Astrocyte (in vitro differentiated cells and primary cell): ENCODE results near the gene SMAD7. TPM values are rescaled to one million over a fixed set of nuclear protein-coding genes. Genes with fewer than 3 reads are reported as not detected.

Experiments used
- DNase-seq: peaks from one replicate; pipeline ENCODE4 v3.0.0-alpha.2; 2010; ENCODE audit warnings: low read depth
- FAIRE-seq: peaks from 2 replicates; lab custom pipeline; 2011; peaks lifted over from hg19 to GRCh38; lab: Jason Lieb, UNC
- H2AFZ ChIP-seq: 2 replicates; pipeline ENCODE4 v1.6.0; 2012; ENCODE audit warnings: low read depth, low read length, inconsistent platforms
- H3K27ac ChIP-seq: 2 replicates; pipeline ENCODE4 v1.5.1; 2011; ENCODE audit warnings: low read depth, low read length, inconsistent platforms
- H3K27me3 ChIP-seq: 2 replicates; pipeline ENCODE4 v1.6.0; 2011; ENCODE audit warnings: low read length, inconsistent platforms; ENCODE audit not compliant: insufficient read depth
- H3K36me3 ChIP-seq: 2 replicates; pipeline ENCODE4 v1.5.1; 2011; ENCODE audit warnings: low read length, inconsistent platforms; ENCODE audit not compliant: insufficient read depth
- H3K4me1 ChIP-seq: 2 replicates; pipeline ENCODE4 v1.5.1; 2011; ENCODE audit warnings: low read length, inconsistent platforms; ENCODE audit not compliant: insufficient read depth
- H3K4me2 ChIP-seq: 2 replicates; pipeline ENCODE4 v1.6.0; 2012; ENCODE audit warnings: low read length, inconsistent platforms
- H3K4me3 ChIP-seq: 2 replicates; pipeline ENCODE4 v1.5.1; 2011; ENCODE audit warnings: low read depth, mild to moderate bottlenecking, low read length, inconsistent platforms; ENCODE audit not compliant: insufficient read depth
- H3K79me2 ChIP-seq: 2 replicates; pipeline ENCODE4 v1.6.0; 2012; ENCODE audit warnings: mild to moderate bottlenecking, low read length, inconsistent platforms; ENCODE audit not compliant: insufficient read depth
- H3K9ac ChIP-seq: 2 replicates; pipeline ENCODE4 v1.6.0; 2012; ENCODE audit warnings: mild to moderate bottlenecking, low read length, inconsistent platforms
- H3K9me3 ChIP-seq: 2 replicates; pipeline ENCODE4 v1.5.1; 2012; ENCODE audit warnings: low read depth, mild to moderate bottlenecking, low read length, inconsistent platforms; ENCODE audit not compliant: insufficient read depth
- H4K20me1 ChIP-seq: 2 replicates; pipeline ENCODE4 v1.6.0; 2012; ENCODE audit warnings: low read length, inconsistent platforms; ENCODE audit not compliant: insufficient read depth
- H3K27ac Mint-ChIP-seq: one replicate; pipeline ENCODE4 v1.8.0; 2021; ENCODE audit warnings: mild to moderate bottlenecking, mixed read lengths; ENCODE audit not compliant: unreplicated experiment
- H3K27me3 Mint-ChIP-seq: one replicate; pipeline ENCODE4 v1.8.0; 2021; ENCODE audit warnings: low read depth, mixed read lengths; ENCODE audit not compliant: unreplicated experiment
- H3K36me3 Mint-ChIP-seq: one replicate; pipeline ENCODE4 v1.8.0; 2021; ENCODE audit warnings: low read depth, mixed read lengths; ENCODE audit not compliant: unreplicated experiment
- H3K4me1 Mint-ChIP-seq: one replicate; pipeline ENCODE4 v1.8.0; 2021; ENCODE audit warnings: low read depth, mixed read lengths; ENCODE audit not compliant: unreplicated experiment
- H3K4me3 Mint-ChIP-seq: one replicate; pipeline ENCODE4 v1.8.0; 2021; ENCODE audit warnings: mild to moderate bottlenecking, moderate library complexity, mixed read lengths; ENCODE audit not compliant: unreplicated experiment
- H3K9me3 Mint-ChIP-seq: one replicate; pipeline ENCODE4 v1.8.0; 2021; ENCODE audit warnings: mild to moderate bottlenecking, mixed read lengths; ENCODE audit not compliant: unreplicated experiment
- EZH2 ChIP-seq: IDR thresholded peaks from 2 replicates; pipeline ENCODE4 v1.6.1; 2012; ENCODE audit warnings: mild to moderate bottlenecking, low read length, inconsistent platforms; ENCODE audit not compliant: insufficient read depth
- total RNA-seq: library from RNA; stranded (reverse); gene quantifications from 2 replicates; pipeline ENCODE4 v1.2.1, GENCODE V29; 2021
- TF ChIP-seq, protein P1 (sequence below): IDR thresholded peaks from 2 replicates; pipeline ENCODE4 v1.5.1; 2011; ENCODE audit warnings: low read depth, mild to moderate bottlenecking, inconsistent platforms, low read length, moderate library complexity; ENCODE audit not compliant: insufficient read depth

SMAD7 gene
- total RNA-seq, 1 donor from 2014 or later, result 62.9 TPM

GRCh38 chr18:48994926-48995835 lies 44.4 kb upstream of the SMAD7 start:
- Histone ChIP-seq H4K20me1 (no peaks in the 10 kb centered on the region), H3K27me3 (no peaks in the 10 kb centered on the region), H3K4me1 (peaks cover 64% of the 10 kb centered on the region), H3K9me3 (no peaks in the 10 kb centered on the region), H2AFZ (no peak overlapping the region), H3K4me3 (no peak overlapping the region), H3K79me2 (no peaks in the 10 kb centered on the region), H3K4me2 (no peak overlapping the region), H3K27ac (no peak overlapping the region), H3K36me3 (no peaks in the 10 kb centered on the region), H3K9ac (peak overlapping the region; percentile 68)
- H3K9me3 Mint-ChIP-seq, result no peaks in the 10 kb centered on the region
- TF ChIP-seq, protein P1, sequence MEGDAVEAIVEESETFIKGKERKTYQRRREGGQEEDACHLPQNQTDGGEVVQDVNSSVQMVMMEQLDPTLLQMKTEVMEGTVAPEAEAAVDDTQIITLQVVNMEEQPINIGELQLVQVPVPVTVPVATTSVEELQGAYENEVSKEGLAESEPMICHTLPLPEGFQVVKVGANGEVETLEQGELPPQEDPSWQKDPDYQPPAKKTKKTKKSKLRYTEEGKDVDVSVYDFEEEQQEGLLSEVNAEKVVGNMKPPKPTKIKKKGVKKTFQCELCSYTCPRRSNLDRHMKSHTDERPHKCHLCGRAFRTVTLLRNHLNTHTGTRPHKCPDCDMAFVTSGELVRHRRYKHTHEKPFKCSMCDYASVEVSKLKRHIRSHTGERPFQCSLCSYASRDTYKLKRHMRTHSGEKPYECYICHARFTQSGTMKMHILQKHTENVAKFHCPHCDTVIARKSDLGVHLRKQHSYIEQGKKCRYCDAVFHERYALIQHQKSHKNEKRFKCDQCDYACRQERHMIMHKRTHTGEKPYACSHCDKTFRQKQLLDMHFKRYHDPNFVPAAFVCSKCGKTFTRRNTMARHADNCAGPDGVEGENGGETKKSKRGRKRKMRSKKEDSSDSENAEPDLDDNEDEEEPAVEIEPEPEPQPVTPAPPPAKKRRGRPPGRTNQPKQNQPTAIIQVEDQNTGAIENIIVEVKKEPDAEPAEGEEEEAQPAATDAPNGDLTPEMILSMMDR, result no peak
- TF ChIP-seq EZH2, result no peak
- H3K4me1 Mint-ChIP-seq, result peaks cover 57% of the 10 kb centered on the region
- no peak for FAIRE-seq
- no peak for DNase-seq
- H3K36me3 Mint-ChIP-seq, result no peaks in the 10 kb centered on the region
- no peak overlapping the region for H3K27ac Mint-ChIP-seq
- H3K4me3 Mint-ChIP-seq, result no peak overlapping the region
- peaks cover 2% of the 10 kb centered on the region for H3K27me3 Mint-ChIP-seq

- Histone ChIP-seq H3K27me3 (no peaks in the 10 kb centered on the region), H3K27ac (peak overlapping the region; percentile 73), H3K4me2 (peak overlapping the region; percentile 51), H3K9me3 (no peaks in the 10 kb centered on the region), H3K4me3 (no peak overlapping the region), H3K79me2 (no peaks in the 10 kb centered on the region), H3K4me1 (peaks cover 73% of the 10 kb centered on the region), H2AFZ (no peak overlapping the region), H3K36me3 (no peaks in the 10 kb centered on the region), H3K9ac (peak overlapping the region; percentile 76), H4K20me1 (no peaks in the 10 kb centered on the region)
- H3K27ac Mint-ChIP-seq, result peak overlapping the region; percentile 92
- H3K4me3 Mint-ChIP-seq, result no peak overlapping the region
- peaks cover 55% of the 10 kb centered on the region for H3K4me1 Mint-ChIP-seq
- H3K36me3 Mint-ChIP-seq, result no peaks in the 10 kb centered on the region
- H3K27me3 Mint-ChIP-seq, result peaks cover 2% of the 10 kb centered on the region
- FAIRE-seq, result peak; percentile 20
- peak; percentile 84 for DNase-seq
- TF ChIP-seq EZH2, result no peak
- TF ChIP-seq, protein P1, result no peak
- H3K9me3 Mint-ChIP-seq, result no peaks in the 10 kb centered on the region
These were observed 43.4 kb upstream of the SMAD7 start for GRCh38 chr18:48994044-48994651.
